SJSA1 (cell line): Measurements from ENCODE around the gene ZMAT1. TPM values are rescaled to one million over a fixed set of nuclear protein-coding genes. Genes with fewer than 3 reads are reported as not detected.
A peak's percentile ranks its signal among the peaks of the same experiment; 100 is the strongest.
"Not testable (repeated sequence)": the region's sequence is repeated elsewhere in the genome, so short reads cannot be mapped to it uniquely, and the experiment has no call there.

Source experiments
- DNase-seq, 2 experiments: peaks; one replicate each; pipeline ENCODE4 v3.0.0-alpha.2; 2015 to 2020; ENCODE audit warnings: low spot score in 2 of 2, low read depth in 1 of 2
- H3K27ac ChIP-seq: fragments of 250-450 bp; sonication (Bioruptor Pico); 2 replicates; pipeline ENCODE4 v1.5.1; 2020; ENCODE audit warnings: mild to moderate bottlenecking, moderate library complexity
- H3K27me3 ChIP-seq: fragments of 250-450 bp; sonication (Bioruptor Pico); replicated peaks from 2 replicates; pipeline ENCODE4 v1.5.1; 2020; ENCODE audit warnings: mild to moderate bottlenecking, moderate library complexity
- H3K36me3 ChIP-seq: fragments of 250-450 bp; sonication (Bioruptor Pico); 2 replicates; pipeline ENCODE4 v1.5.1; 2020; ENCODE audit warnings: mild to moderate bottlenecking
- H3K4me1 ChIP-seq: fragments of 250-450 bp; sonication (Bioruptor Pico); replicated peaks from 2 replicates; pipeline ENCODE4 v1.6.1; 2021; ENCODE audit warnings: mild to moderate bottlenecking
- H3K4me3 ChIP-seq: fragments of 250-450 bp; sonication (Bioruptor Pico); 2 replicates; pipeline ENCODE4 v1.5.1; 2020; ENCODE audit warnings: mild to moderate bottlenecking
- H3K9me3 ChIP-seq: fragments of 250-450 bp; sonication (Bioruptor Pico); replicated peaks from 2 replicates; pipeline ENCODE4 v1.5.1; 2020; ENCODE audit warnings: mild to moderate bottlenecking
- total RNA-seq: library from RNA; depleted of rRNA; stranded (reverse); fragments of >200 nt; shearing (Covaris generic); gene quantifications from 2 replicates; pipeline ENCODE4 v1.2.3, GENCODE V29; 2014; rRNA removed

ZMAT1 gene
- total RNA-seq: 0.08 TPM in 1 of 2 replicates, not detected in the other

DNA sequence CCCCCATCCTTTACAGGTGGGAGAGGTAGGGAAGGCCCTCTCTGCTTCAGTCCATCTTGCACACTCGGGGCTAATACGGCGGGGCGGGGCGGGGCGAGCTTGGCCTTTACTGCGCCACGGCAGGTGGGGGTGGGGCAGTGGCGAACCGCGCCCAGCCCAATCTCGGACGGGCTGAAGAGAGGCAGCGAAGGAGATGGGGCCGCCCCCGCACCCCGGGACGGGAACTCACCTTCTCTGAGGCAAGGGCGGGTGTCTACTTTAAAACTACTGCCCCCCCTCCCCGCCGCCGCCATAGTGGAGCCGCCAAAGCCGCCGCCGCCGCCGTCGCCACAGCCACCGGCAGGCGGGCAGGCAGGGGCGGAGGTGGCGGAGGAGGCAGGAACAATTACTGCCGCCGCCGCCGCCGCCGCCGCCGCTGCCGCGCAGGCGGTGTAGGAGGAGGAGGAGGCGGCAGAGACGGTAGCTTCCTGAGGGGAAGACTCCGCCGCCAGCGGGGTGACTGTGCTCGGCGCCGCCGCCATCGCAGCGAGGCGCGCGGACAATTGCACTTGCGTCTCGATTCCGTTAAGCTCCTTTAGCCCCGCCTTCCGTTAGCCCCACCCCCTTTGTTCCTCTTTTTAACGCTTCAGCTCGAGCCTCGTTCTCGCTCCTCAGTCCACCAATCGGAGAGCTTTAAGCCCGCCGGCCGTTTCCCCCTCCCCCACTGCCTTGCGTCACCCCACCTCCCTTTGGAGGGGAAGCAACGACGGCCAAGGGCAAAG lies at the start of gene ZMAT1:
Gene ZMAT1, minus strand, starts transcription at position 540 of the 761 bp plus-strand sequence. Its CDS starts 19 bp downstream, at position 521.
- H3K4me1 ChIP-seq: no peaks in the 10 kb centered on the region

DNA sequence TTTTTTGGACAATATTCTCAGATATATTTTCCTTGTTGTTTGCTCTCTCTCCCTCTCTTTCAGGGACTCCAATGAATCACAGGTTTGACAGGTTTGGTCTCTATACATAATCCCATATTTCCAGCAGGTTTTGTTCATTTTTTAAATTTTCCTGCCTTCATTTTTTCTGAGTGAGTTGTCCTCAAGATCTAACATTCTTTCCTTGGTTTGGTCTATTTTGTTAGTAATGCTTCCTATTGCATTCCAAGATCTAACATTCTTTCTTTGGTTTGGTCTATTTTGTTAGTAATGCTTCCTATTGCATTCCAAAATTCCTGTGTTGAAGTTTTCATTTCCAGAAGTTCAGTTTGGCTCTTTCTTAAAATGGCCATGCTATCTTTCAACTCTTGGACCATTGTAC lies 45.3 kb upstream of the ZMAT1 start:
- Histone ChIP-seq H3K36me3 (no peaks in the 10 kb centered on the region), H3K27ac (peak overlapping the region; percentile 67), H3K27me3 (no peaks in the 10 kb centered on the region), H3K4me1 (no peaks in the 10 kb centered on the region), H3K9me3 (no peaks in the 10 kb centered on the region), H3K4me3 (no peak overlapping the region)
- no peak for DNase-seq

More for the DNA sequence above, at the start of gene ZMAT1:
- DNase-seq: peak; percentile 34 to 65
- no peaks in the 10 kb centered on the region for H3K36me3 ChIP-seq
- no peaks in the 10 kb centered on the region for H3K9me3 ChIP-seq
- H3K4me3 ChIP-seq: peak within 1 kb of the TSS; percentile 46
- no peaks in the 10 kb centered on the region for H3K27me3 ChIP-seq
- H3K27ac ChIP-seq: no peak within 1 kb of the TSS

DNA sequence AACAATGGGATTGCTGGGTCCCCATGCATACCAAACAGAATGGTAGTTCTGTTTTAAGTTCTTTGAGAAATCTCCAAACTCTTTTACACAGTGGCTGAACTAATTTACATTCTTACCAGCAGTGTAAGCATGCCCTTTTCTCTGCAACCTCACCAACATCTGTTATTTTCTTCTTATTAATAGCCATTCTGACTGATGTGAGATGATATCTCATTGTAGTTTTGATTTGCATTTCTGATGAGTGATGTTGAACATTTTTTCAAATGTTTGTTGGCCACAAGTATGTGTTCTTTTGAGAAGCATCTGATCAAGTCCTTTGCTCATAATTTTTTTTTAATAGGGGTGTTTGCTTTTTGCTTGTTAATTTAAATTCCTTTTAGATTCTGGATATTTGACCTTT lies 41.2 kb upstream of the ZMAT1 start:
- Histone ChIP-seq H3K27ac (no peak overlapping the region), H3K27me3 (no peaks in the 10 kb centered on the region), H3K9me3 (no peaks in the 10 kb centered on the region), H3K4me3 (no peak overlapping the region), H3K36me3 (no peaks in the 10 kb centered on the region), H3K4me1 (no peaks in the 10 kb centered on the region)
- DNase-seq: no peak

DNA sequence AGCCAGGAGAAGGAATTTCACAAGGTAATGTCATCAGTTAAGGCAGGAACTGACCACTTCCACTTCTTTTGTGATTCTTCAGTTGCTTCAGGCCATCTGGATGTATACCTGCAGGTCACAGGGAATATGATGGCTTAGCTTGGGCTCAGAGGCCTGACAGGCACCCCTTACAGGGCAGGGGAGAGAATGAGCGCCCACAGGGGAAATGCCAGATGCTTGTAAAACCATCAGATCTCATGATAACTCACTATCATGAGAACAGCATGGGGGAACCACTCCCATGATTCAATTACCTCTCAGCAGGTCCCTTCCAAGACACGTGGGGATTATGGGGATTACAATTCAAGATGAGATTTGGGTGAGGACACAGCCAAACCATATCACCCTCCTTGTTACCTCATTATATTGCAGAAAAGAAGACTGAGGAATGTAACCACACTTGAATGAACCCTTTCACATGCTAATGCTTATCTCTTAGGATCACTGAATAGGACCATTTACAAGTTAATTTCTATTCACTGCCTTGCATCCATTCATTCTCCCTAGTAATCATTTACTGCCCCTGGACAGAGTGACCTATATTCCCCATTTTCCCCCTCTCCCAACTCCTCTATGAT lies 33.2 kb upstream of the ZMAT1 start:
- not testable (repeated sequence) for H3K4me1 ChIP-seq, H3K9me3 ChIP-seq, H3K36me3 ChIP-seq, H3K4me3 ChIP-seq, DNase-seq, H3K27me3 ChIP-seq, H3K27ac ChIP-seq

DNA sequence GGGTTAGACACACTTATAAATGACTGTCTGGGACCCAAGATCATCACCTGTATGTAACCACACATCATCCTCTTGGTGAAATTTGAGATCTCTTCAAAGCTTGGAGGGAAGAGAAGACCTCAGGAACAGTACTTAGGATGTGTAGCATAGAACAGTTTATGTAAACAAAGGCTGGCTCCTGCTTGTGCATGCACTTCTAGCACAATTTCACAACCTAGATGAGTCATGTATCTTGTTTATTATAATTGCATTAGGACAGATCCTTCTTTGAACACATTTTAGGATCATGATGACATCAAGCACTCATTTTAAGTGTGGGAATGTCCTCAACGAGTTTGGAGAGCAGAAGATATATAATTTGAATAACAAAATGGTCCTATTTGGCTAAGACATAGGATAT lies 26.3 kb upstream of the ZMAT1 start:
- no peak overlapping the region for H3K4me3 ChIP-seq
- H3K9me3 ChIP-seq: no peaks in the 10 kb centered on the region
- DNase-seq: no peak
- no peaks in the 10 kb centered on the region for H3K27me3 ChIP-seq
- no peaks in the 10 kb centered on the region for H3K4me1 ChIP-seq
- no peaks in the 10 kb centered on the region for H3K36me3 ChIP-seq
- no peak overlapping the region for H3K27ac ChIP-seq

DNA sequence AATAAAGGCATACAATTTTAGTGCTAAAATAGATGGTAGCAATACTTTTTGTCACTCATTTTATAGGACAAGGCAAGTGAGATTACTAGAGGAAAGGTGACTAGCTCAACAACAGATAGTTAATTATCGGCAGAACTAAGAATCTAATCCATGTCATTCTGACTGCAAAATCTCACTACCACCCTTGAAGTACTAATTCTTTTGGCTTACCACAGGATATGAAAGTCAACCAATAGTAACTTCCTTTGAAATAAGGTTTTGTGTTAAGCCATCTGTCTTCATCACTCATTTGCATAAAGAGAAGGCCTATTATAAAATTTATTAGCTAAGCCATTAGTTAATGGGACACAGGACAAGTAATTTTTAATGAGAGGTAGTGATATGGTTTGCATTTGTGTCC lies 25.3 kb upstream of the ZMAT1 start:
- Histone ChIP-seq H3K4me3 (no peak overlapping the region), H3K4me1 (no peaks in the 10 kb centered on the region), H3K9me3 (no peaks in the 10 kb centered on the region), H3K36me3 (no peaks in the 10 kb centered on the region), H3K27ac (no peak overlapping the region), H3K27me3 (no peaks in the 10 kb centered on the region)
- no peak for DNase-seq

DNA sequence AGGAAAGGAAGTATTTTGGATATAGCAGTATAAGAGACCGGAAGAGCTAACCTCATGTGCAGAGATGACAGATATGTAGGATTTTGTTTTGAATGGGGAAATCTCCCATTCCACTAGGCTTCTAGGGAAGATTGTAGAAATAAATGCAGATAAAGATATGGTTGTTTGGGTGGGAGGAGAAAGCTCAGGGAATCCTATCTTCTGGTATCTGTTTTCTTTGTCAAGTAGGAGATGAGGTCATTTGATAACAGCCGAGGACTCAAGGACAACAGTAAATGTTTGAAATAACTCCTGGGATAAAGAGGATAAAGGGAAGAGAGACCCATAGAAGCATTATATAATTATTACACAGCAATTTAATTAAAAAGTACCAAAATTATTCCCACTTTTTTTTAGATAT lies 24.7 kb upstream of the ZMAT1 start:
- no peaks in the 10 kb centered on the region for H3K4me1 ChIP-seq
- no peak overlapping the region for H3K27ac ChIP-seq
- no peak for DNase-seq
- no peaks in the 10 kb centered on the region for H3K9me3 ChIP-seq
- no peaks in the 10 kb centered on the region for H3K27me3 ChIP-seq
- H3K36me3 ChIP-seq: no peaks in the 10 kb centered on the region
- no peak overlapping the region for H3K4me3 ChIP-seq

DNA sequence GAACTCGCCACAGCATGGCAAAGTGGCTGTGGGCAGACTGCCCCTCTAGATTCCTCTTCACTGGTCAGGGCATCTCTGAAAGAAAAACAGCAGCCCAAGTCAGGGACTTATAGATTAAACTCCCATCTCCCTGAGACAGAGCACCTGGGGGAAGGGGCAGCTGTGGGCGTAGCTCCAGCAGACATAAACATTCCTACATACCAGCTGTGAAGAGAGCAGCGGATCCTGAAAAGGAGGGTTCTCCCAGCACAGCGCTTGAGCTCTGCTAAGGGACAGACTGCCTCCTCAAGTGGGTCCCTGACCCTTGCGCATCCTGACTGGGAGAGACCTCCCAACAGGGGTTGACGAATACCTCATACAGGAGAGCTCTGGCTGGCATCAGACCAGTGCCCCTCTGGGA lies 18.8 kb upstream of the ZMAT1 start:
- no peaks in the 10 kb centered on the region for H3K4me1 ChIP-seq
- no peaks in the 10 kb centered on the region for H3K36me3 ChIP-seq
- no peak overlapping the region for H3K4me3 ChIP-seq
- no peak for DNase-seq
- H3K27me3 ChIP-seq: no peaks in the 10 kb centered on the region
- H3K9me3 ChIP-seq: no peaks in the 10 kb centered on the region
- H3K27ac ChIP-seq: no peak overlapping the region

DNA sequence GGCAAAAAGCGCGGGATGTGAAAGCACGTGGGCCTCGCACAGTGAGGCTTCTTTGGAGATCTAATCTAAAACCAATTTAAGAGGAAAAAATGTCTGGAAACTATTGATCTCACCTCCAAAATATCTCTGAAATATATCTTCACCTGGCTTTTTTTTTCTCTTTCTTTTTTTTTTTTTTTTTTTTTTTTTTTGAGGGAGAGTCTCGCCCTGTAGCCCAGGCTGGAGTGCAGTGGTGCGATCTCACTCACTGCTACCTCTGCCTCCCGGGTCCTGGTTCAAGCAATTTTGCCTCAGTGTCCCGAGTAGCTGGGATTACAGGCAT lies 383 bp upstream of the ZMAT1 start:
- Histone ChIP-seq H3K27me3 (no peaks in the 10 kb centered on the region), H3K36me3 (no peaks in the 10 kb centered on the region), H3K27ac (no peak overlapping the region), H3K4me3 (no peak overlapping the region), H3K9me3 (no peaks in the 10 kb centered on the region), H3K4me1 (no peaks in the 10 kb centered on the region)
- DNase-seq: no peak

DNA sequence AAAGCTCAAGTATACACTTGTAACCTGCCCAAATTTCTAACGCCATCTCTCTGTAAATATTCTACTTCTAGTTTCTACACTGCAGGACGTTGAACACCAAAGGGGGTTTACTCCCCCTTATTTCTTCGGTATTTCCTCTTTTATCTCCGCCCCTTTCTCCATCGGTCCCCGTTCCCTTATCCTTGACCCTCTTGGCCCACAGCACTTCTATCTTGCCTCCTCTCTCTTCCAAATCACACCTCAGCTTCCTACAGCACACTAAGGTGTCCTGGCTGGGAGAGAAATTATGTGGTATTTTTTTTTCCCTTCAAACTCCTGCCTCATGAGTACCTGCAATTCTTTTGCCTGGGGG lies 715 bp downstream of the ZMAT1 start:
- H3K36me3 ChIP-seq: no peaks in the 10 kb centered on the region
- H3K27me3 ChIP-seq: no peaks in the 10 kb centered on the region
- no peaks in the 10 kb centered on the region for H3K4me1 ChIP-seq
- no peaks in the 10 kb centered on the region for H3K9me3 ChIP-seq
- H3K4me3 ChIP-seq: peak overlapping the region; percentile 46; the same call in 1 of the 2 replicates
- DNase-seq: no peak
- no peak overlapping the region for H3K27ac ChIP-seq

DNA sequence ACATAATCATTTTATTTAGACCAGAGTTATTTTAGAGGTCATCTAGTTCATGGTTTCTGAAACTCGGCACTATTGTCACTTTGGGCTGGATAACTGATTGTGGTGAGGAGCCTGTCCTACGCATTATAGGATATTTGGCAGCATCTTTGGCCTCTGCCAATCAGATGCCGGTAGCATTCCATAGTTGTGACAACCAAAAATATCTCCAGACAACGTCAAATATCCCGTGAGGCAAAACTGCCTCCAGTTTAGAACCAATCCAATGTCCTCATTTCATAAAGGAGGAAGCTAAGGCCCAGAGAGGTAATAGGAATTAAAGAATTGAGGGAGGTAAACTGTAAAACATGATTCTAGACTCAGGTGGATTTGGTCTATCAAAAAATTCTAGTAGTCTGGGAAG lies 6.1 kb downstream of the ZMAT1 start:
- Histone ChIP-seq H3K36me3 (no peaks in the 10 kb centered on the region), H3K27me3 (no peaks in the 10 kb centered on the region), H3K4me1 (no peaks in the 10 kb centered on the region), H3K4me3 (no peak overlapping the region), H3K9me3 (no peaks in the 10 kb centered on the region), H3K27ac (no peak overlapping the region)
- no peak for DNase-seq

DNA sequence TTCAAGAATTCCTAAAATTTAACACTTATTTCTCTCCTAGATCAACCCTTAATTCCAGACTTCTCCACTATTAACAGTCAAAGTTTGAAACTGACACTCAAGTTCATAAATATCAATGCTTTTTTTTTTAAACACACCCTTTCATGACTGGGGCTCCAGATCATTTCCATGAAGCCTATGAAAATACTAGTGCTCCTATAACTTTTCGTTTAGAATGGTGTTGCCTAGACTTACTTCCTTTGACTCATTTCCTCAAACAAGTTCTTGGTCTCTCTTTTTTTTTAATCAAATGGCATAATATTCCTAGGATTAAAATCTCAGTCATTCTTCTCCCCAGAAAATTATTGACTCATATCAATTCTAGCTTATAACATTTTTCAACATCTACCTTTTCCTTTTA lies 13.1 kb downstream of the ZMAT1 start:
- H3K27me3 ChIP-seq: no peaks in the 10 kb centered on the region
- DNase-seq: no peak
- H3K9me3 ChIP-seq: no peaks in the 10 kb centered on the region
- H3K36me3 ChIP-seq: no peaks in the 10 kb centered on the region
- H3K4me1 ChIP-seq: no peaks in the 10 kb centered on the region
- H3K27ac ChIP-seq: no peak overlapping the region
- H3K4me3 ChIP-seq: no peak overlapping the region

DNA sequence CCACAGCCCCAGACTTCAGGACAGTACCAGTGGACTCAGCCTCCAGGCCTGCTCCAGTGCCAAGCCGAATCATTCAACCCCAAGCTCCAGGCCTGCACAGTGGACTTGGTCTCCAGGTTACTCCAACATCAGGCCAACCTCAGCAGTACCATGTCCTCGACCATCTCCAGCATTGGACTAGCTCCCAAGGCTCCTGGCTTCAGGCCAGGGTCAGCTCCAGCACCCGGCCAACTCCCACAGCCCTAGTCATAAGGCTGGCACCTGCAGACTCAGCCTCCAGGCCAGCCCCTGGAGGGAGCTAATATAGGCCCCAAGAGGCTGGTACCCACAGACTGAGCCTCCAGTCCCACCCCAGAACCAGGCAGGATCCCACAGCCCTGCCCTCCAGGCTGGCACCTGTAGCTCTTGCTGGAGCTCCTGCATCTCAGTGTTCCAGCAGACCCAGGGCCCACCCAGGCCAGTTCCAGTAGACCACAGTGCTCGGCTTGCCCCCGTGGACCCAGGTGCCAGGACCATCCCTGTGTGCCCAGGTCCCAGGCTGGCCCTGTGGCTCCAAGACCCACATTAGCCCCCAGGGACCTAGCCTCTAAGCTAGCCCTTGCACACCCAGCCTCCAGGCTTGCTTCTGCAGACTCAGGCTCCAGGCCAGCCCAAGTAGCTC lies 25.6 kb downstream of the ZMAT1 start:
- H3K27ac ChIP-seq: no peak overlapping the region
- H3K27me3 ChIP-seq: no peaks in the 10 kb centered on the region
- no peak for DNase-seq
- no peaks in the 10 kb centered on the region for H3K36me3 ChIP-seq
- no peaks in the 10 kb centered on the region for H3K4me1 ChIP-seq
- no peak overlapping the region for H3K4me3 ChIP-seq
- H3K9me3 ChIP-seq: no peaks in the 10 kb centered on the region

DNA sequence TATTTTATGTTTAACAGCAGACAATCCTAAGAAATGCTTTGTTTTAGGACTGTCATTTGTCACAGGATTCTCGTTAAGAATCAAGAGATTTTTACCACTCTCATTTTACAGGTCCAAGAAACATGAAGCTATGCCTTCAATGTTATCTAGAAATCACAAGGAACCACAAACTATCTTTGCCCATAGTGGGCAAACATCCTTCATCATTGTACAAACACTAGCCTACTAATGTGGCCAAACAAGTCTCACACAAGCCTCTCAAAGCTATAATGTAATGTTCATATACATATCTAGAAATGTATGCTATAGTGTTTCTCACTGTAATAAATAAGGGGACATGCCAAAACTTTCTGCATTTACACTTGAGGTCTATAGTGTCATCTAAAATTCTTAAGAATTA lies 26.8 kb downstream of the ZMAT1 start:
- Histone ChIP-seq H3K9me3 (no peaks in the 10 kb centered on the region), H3K36me3 (no peaks in the 10 kb centered on the region), H3K4me3 (no peak overlapping the region), H3K27ac (no peak overlapping the region), H3K27me3 (no peaks in the 10 kb centered on the region), H3K4me1 (no peaks in the 10 kb centered on the region)
- DNase-seq: no peak
